Measurements from ENCODE around the gene BBS9. TPM values are rescaled to one million over a fixed set of nuclear protein-coding genes. Genes with fewer than 3 reads are reported as not detected.
A peak's percentile ranks its signal among the peaks of the same experiment; 100 is the strongest.

Gene BBS9
- total RNA-seq, 2 experiments from 2014 or later, result 6.0 to 7.7 TPM

GRCh38 chr7:33536398-33537103, 407.2 kb downstream of the BBS9 start:
- peaks cover 14% of the 10 kb centered on the region for H3K9me3 Mint-ChIP-seq
- CTCF ChIA-PET, result no interaction called here
- no peak for ATAC-seq
- POLR2A ChIA-PET, result no interaction called here
- peaks cover 52% of the 10 kb centered on the region for H3K36me3 Mint-ChIP-seq (ENCODE audit: low read depth)
- H3K27ac Mint-ChIP-seq, result no peak overlapping the region
- H3K4me1 Mint-ChIP-seq (ENCODE audit: low read depth), result no peaks in the 10 kb centered on the region
- H3K27me3 Mint-ChIP-seq, result no peaks in the 10 kb centered on the region
- DNase-seq, result no peak
- intact Hi-C loops (cut with micrococcal nuclease), result no loop called here
- TF ChIP-seq CTCF (IDR thresholded peaks at IDR 0.05), result no peak
- H3K4me3 Mint-ChIP-seq, result no peak overlapping the region

- no peak for TF ChIP-seq CTCF (IDR thresholded peaks at IDR 0.05)
- Mint-ChIP-seq H3K4me3 (no peak overlapping the region), H3K36me3 (ENCODE audit: low read depth) (peaks cover 52% of the 10 kb centered on the region), H3K9me3 (peaks cover 14% of the 10 kb centered on the region), H3K27ac (no peak overlapping the region), H3K27me3 (no peaks in the 10 kb centered on the region), H3K4me1 (ENCODE audit: low read depth) (no peaks in the 10 kb centered on the region)
- ChIA-PET CTCF (no interaction called here), POLR2A (no interaction called here)
- no peak for ATAC-seq
- DNase-seq, result no peak
- intact Hi-C loops (cut with micrococcal nuclease), result no loop called here
These were observed 407.7 kb downstream of the BBS9 start for GRCh38 chr7:33537104-33537477.

- no peak for ATAC-seq
- intact Hi-C loops (cut with micrococcal nuclease), result no loop called here
- DNase-seq, result peak; percentile 15
- ChIA-PET CTCF (no interaction called here), POLR2A (no interaction called here)
- Mint-ChIP-seq H3K27ac (no peak overlapping the region), H3K4me1 (ENCODE audit: low read depth) (no peaks in the 10 kb centered on the region), H3K9me3 (peaks cover 17% of the 10 kb centered on the region), H3K4me3 (no peak overlapping the region), H3K27me3 (no peaks in the 10 kb centered on the region), H3K36me3 (ENCODE audit: low read depth) (peaks cover 50% of the 10 kb centered on the region)
- TF ChIP-seq CTCF (IDR thresholded peaks at IDR 0.05), result no peak
These were observed 409.8 kb downstream of the BBS9 start for GRCh38 chr7:33539198-33539597.

- no peak for TF ChIP-seq CTCF (IDR thresholded peaks at IDR 0.05)
- H3K36me3 Mint-ChIP-seq (ENCODE audit: low read depth), result peaks cover 47% of the 10 kb centered on the region
- no peaks in the 10 kb centered on the region for H3K4me1 Mint-ChIP-seq (ENCODE audit: low read depth)
- intact Hi-C loops (cut with micrococcal nuclease), result no loop called here
- no peak for DNase-seq
- CTCF ChIA-PET, result no interaction called here
- no peak for ATAC-seq
- no peak overlapping the region for H3K4me3 Mint-ChIP-seq
- H3K27me3 Mint-ChIP-seq, result no peaks in the 10 kb centered on the region
- POLR2A ChIA-PET, result no interaction called here
- H3K9me3 Mint-ChIP-seq, result peaks cover 17% of the 10 kb centered on the region
- H3K27ac Mint-ChIP-seq, result no peak overlapping the region
These were observed 410.5 kb downstream of the BBS9 start for GRCh38 chr7:33539659-33540400.

- no peak for TF ChIP-seq CTCF (IDR thresholded peaks at IDR 0.05)
- ChIA-PET POLR2A (no interaction called here), CTCF (no interaction called here)
- Mint-ChIP-seq H3K4me1 (ENCODE audit: low read depth) (no peaks in the 10 kb centered on the region), H3K9me3 (no peaks in the 10 kb centered on the region), H3K27me3 (no peaks in the 10 kb centered on the region), H3K4me3 (no peak overlapping the region), H3K27ac (no peak overlapping the region), H3K36me3 (ENCODE audit: low read depth) (peaks cover 11% of the 10 kb centered on the region)
- intact Hi-C loops (cut with micrococcal nuclease), result no loop called here
- ATAC-seq (no peak), DNase-seq (no peak)
These were observed 418.5 kb downstream of the BBS9 start for GRCh38 chr7:33547880-33548279.
